Measurements from ENCODE around the gene RHEB. TPM values are rescaled to one million over a fixed set of nuclear protein-coding genes. Genes with fewer than 3 reads are reported as not detected.

The RHEB gene
- total and polyA plus RNA-seq, 2 donors (not counting 3 experiments of a cell fraction or from before 2014, with no cell fraction given) = 59.4 to 108 TPM

DNA sequence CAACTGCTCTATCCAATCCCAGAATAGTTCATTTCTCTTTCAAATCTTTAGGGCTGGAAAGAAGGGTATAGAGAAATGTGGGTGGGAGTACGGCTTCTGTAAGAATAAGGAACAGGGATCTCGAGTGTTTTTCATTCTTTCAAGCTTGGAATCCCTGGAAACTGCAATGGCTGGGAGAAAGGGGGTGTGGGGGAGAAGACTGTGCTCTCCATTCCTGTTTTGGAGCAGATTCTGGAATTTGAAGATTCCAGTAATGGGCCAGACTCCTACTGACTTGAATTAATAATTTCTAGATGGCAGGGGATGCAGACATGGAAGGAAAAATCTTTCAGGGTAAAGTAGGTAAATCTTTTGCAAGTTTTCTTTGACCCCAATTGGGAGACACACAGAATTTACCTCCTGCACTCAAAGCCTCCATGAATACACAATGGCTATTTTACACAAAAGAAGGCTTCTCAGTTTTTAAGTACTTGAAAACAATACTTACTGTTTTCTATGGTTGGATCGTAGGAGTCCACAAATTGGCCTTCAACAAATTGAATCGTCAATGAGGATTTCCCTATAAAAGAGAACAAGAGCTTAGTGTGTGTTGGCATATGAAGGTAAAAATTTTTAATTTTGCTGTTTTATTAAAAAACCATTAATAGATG lies 29.1 kb downstream of the RHEB start:
- Histone ChIP-seq H3K4me2 (ENCODE audit: insufficient read depth, low read length) (no peak overlapping the region), H3K9ac (replicated peaks; ENCODE audit: extremely low read depth, insufficient read depth, low read length) (no peak overlapping the region), H3K79me2 (ENCODE audit: control insufficient read depth, insufficient read depth, low read length) (peaks cover 78% of the 10 kb centered on the region), H3K9me1 (replicated peaks; ENCODE audit: control insufficient read depth, extremely low read depth, insufficient read depth, low read length) (no peaks in the 10 kb centered on the region), H3K4me1 (ENCODE audit: control insufficient read depth, extremely low read depth, insufficient read depth, low read length) (peaks cover 13% of the 10 kb centered on the region), H2AFZ (ENCODE audit: low read depth, low read length) (no peak overlapping the region), H3K27ac (ENCODE audit: insufficient read depth, low read depth, low read length) (no peak overlapping the region), H4K20me1 (replicated peaks; ENCODE audit: control insufficient read depth, extremely low read depth, insufficient read depth, low read length) (peaks cover 31% of the 10 kb centered on the region), H3K36me3 (ENCODE audit: control insufficient read depth in 2 of 2, extremely low read depth in 1 of 2, insufficient read depth in 2 of 2, low read length in 2 of 2) (peaks cover 2 to 15% of the 10 kb centered on the region in 2 experiments), H3K27me3 (ENCODE audit: control insufficient read depth in 2 of 2, insufficient read depth in 2 of 2, low read length in 2 of 2) (no peaks in the 10 kb centered on the region), H3K4me3 (replicated peaks in 1 of 3; ENCODE audit: insufficient read depth in 1 of 3, low read depth in 1 of 3, low read length in 3 of 3) (no peak overlapping the region), H3K9me3 (replicated peaks; ENCODE audit: control insufficient read depth, insufficient read depth, low read length) (no peaks in the 10 kb centered on the region)
- dilution Hi-C loops (cut with MboI; ENCODE audit: extremely low pct_ligation_motif_present, low sequenced_read_pairs) = no loop called here
- ChIA-PET CTCF (interaction anchor here (0.7 kb wide), 1 partner anchor 9 kb away, joined by 3 read pairs; no protein-coding TSS in a partner anchor), POLR2A (interaction anchor here (0.5 kb wide), 1 partner anchor 15 kb away, joined by 3 read pairs; no protein-coding TSS in a partner anchor)
- TF ChIP-seq POLR2AphosphoS5 (IDR thresholded peaks at IDR 0.05; ENCODE audit: insufficient read depth, low read depth, low read length) (no peak), EZH2 (IDR thresholded peaks at IDR 0.05; ENCODE audit: borderline replicate concordance, low read depth, low read length, severe bottlenecking) (no peak), JUN (IDR thresholded peaks at IDR 0.05; ENCODE audit: borderline replicate concordance, insufficient read depth, insufficient read length, low read depth) (no peak), FOS (IDR thresholded peaks at IDR 0.05; ENCODE audit: borderline replicate concordance, insufficient read depth, low read length) (no peak), MYC (IDR thresholded peaks at IDR 0.05; ENCODE audit: low read depth, low read length) (no peak), GATA2 (IDR thresholded peaks at IDR 0.05; ENCODE audit: insufficient read depth, insufficient read length, low read depth, low read length) (no peak), POLR2A (IDR thresholded peaks at IDR 0.05; ENCODE audit: low read depth, low read length) (no peak)
- TF ChIP-seq, protein P1, sequence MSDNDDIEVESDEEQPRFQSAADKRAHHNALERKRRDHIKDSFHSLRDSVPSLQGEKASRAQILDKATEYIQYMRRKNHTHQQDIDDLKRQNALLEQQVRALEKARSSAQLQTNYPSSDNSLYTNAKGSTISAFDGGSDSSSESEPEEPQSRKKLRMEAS (IDR thresholded peaks at IDR 0.05; ENCODE audit: insufficient read depth, insufficient read length) = no peak
- TF ChIP-seq, protein P2, sequence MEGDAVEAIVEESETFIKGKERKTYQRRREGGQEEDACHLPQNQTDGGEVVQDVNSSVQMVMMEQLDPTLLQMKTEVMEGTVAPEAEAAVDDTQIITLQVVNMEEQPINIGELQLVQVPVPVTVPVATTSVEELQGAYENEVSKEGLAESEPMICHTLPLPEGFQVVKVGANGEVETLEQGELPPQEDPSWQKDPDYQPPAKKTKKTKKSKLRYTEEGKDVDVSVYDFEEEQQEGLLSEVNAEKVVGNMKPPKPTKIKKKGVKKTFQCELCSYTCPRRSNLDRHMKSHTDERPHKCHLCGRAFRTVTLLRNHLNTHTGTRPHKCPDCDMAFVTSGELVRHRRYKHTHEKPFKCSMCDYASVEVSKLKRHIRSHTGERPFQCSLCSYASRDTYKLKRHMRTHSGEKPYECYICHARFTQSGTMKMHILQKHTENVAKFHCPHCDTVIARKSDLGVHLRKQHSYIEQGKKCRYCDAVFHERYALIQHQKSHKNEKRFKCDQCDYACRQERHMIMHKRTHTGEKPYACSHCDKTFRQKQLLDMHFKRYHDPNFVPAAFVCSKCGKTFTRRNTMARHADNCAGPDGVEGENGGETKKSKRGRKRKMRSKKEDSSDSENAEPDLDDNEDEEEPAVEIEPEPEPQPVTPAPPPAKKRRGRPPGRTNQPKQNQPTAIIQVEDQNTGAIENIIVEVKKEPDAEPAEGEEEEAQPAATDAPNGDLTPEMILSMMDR (IDR thresholded peaks at IDR 0.05; ENCODE audit: extremely low read depth in 1 of 2, insufficient read depth in 1 of 2, low read depth in 1 of 2, low read length in 2 of 2) = no peak
- no peak for FAIRE-seq
- BruUV-seq (replicated peaks) = no TSS peak
- intact Hi-C loops (cut with micrococcal nuclease) = no loop called here
- DNase-seq (ENCODE audit: low read depth, low spot score) = no peak

Data from endothelial cell of umbilical vein (primary cell).